DMS79 (cell line): ENCODE measurements around the gene RALGPS1.

Source experiments
- DNase-seq: peaks from one replicate; lab custom pipeline; 2025; lab: John Stamatoyannopoulos, UW

The RALGPS1 gene

GRCh38 chr9:126914458-126915280 is at the start of gene RALGPS1:
TSS of gene RALGPS1 (plus strand) at chr9:126914782. CDS start at chr9:126962290, 47,508 bp downstream.
- DNase-seq: peak; percentile 86

- no peak for DNase-seq
Observed at GRCh38 chr9:126869368-126869767, 45.2 kb upstream of the RALGPS1 start.

GRCh38 chr9:126872516-126872915 is 42.1 kb upstream of the RALGPS1 start:
- DNase-seq: no peak

GRCh38 chr9:126874546-126875314 is 39.9 kb upstream of the RALGPS1 start:
- no peak for DNase-seq

- DNase-seq: no peak
Observed at GRCh38 chr9:126875756-126876510, 38.6 kb upstream of the RALGPS1 start.

GRCh38 chr9:126876531-126876930 is 38.1 kb upstream of the RALGPS1 start:
- no peak for DNase-seq

GRCh38 chr9:126877418-126877817 is 37.2 kb upstream of the RALGPS1 start:
- DNase-seq: no peak

- no peak for DNase-seq
Observed at GRCh38 chr9:126879288-126879687, 35.3 kb upstream of the RALGPS1 start.

- DNase-seq: no peak
Observed at GRCh38 chr9:126880226-126880946, 34.2 kb upstream of the RALGPS1 start.

- no peak for DNase-seq
Observed at GRCh38 chr9:126880947-126881332, 33.6 kb upstream of the RALGPS1 start.

GRCh38 chr9:126882746-126883145 is 31.8 kb upstream of the RALGPS1 start:
- DNase-seq: no peak

- DNase-seq: no peak
Observed at GRCh38 chr9:126883636-126884035, 30.9 kb upstream of the RALGPS1 start.

- no peak for DNase-seq
Observed at GRCh38 chr9:126885131-126885641, 29.4 kb upstream of the RALGPS1 start.

GRCh38 chr9:126886034-126886822 is 28.4 kb upstream of the RALGPS1 start:
- DNase-seq: no peak

- no peak for DNase-seq
Observed at GRCh38 chr9:126886897-126887296, 27.7 kb upstream of the RALGPS1 start.

GRCh38 chr9:126891676-126892075 is 22.9 kb upstream of the RALGPS1 start:
- DNase-seq: no peak

- DNase-seq: no peak
Observed at GRCh38 chr9:126893079-126893478, 21.5 kb upstream of the RALGPS1 start.

- DNase-seq: no peak
Observed at GRCh38 chr9:126894052-126894603, 20.5 kb upstream of the RALGPS1 start.

- no peak for DNase-seq
Observed at GRCh38 chr9:126902210-126902609, 12.4 kb upstream of the RALGPS1 start.

GRCh38 chr9:126904586-126904985 is 10.0 kb upstream of the RALGPS1 start:
- DNase-seq: no peak
